Retinal pigment epithelial cell (primary cell): ENCODE data around the gene CDK15.

ENCODE experiments used
- DNase-seq: peaks from one replicate; pipeline ENCODE4 v3.0.0-alpha.2; 2010; ENCODE audit warnings: low read depth
- H3K4me3 ChIP-seq: 2 replicates; pipeline ENCODE4 v1.5.1; 2011; ENCODE audit warnings: mild to moderate bottlenecking, low read length, control low read depth, moderate library complexity
- CTCF ChIP-seq: conservative IDR thresholded peaks from 2 replicates; pipeline ENCODE4 v1.5.1; 2011; ENCODE audit warnings: low read depth, low read length, control low read depth, inconsistent platforms

Gene CDK15

GRCh38 chr2:201915446-201915845 is 109.1 kb downstream of the CDK15 start:
- no peak for DNase-seq
- H3K4me3 ChIP-seq, result no peak overlapping the region
- no peak for TF ChIP-seq CTCF

GRCh38 chr2:201916565-201916964 is 110.2 kb downstream of the CDK15 start:
- no peak for DNase-seq
- no peak for TF ChIP-seq CTCF
- H3K4me3 ChIP-seq, result no peak overlapping the region

- no peak for DNase-seq
- no peak for TF ChIP-seq CTCF
- no peak overlapping the region for H3K4me3 ChIP-seq
Measured at GRCh38 chr2:201918616-201919307, 112.4 kb downstream of the CDK15 start.

- TF ChIP-seq CTCF, result no peak
- H3K4me3 ChIP-seq, result no peak overlapping the region
- no peak for DNase-seq
Measured at GRCh38 chr2:201919308-201919634, 112.9 kb downstream of the CDK15 start.

GRCh38 chr2:201923436-201924328 is 117.3 kb downstream of the CDK15 start:
- no peak for TF ChIP-seq CTCF
- H3K4me3 ChIP-seq, result no peak overlapping the region
- no peak for DNase-seq

GRCh38 chr2:201924453-201924852 is 118.1 kb downstream of the CDK15 start:
- H3K4me3 ChIP-seq, result no peak overlapping the region
- TF ChIP-seq CTCF, result no peak
- DNase-seq, result no peak

- no peak for DNase-seq
- H3K4me3 ChIP-seq, result no peak overlapping the region
- TF ChIP-seq CTCF, result no peak
Measured at GRCh38 chr2:201925056-201925455, 118.7 kb downstream of the CDK15 start.
